Liver (tissue), 3 donors: Measurements from ENCODE around the gene FBXO33.

Experiments
- RAD21 ChIP-seq, 2 donors: IDR thresholded peaks; 2 replicates each; pipeline ENCODE4 v1.6.1; 2016; ENCODE audit warnings: antibody characterized with exemption in 2 of 2, mild to moderate bottlenecking in 2 of 2
- TF ChIP-seq, protein P1 (sequence below): fragments of 150-350 bp; IDR thresholded peaks from 2 replicates; pipeline ENCODE4 v1.5.1; 2017; ENCODE audit warnings: improper control_type of control experiment, low read depth, low read length; ENCODE audit not compliant: missing input control
- donor health status: healthy.
- donor health status: healthy.

DNA sequence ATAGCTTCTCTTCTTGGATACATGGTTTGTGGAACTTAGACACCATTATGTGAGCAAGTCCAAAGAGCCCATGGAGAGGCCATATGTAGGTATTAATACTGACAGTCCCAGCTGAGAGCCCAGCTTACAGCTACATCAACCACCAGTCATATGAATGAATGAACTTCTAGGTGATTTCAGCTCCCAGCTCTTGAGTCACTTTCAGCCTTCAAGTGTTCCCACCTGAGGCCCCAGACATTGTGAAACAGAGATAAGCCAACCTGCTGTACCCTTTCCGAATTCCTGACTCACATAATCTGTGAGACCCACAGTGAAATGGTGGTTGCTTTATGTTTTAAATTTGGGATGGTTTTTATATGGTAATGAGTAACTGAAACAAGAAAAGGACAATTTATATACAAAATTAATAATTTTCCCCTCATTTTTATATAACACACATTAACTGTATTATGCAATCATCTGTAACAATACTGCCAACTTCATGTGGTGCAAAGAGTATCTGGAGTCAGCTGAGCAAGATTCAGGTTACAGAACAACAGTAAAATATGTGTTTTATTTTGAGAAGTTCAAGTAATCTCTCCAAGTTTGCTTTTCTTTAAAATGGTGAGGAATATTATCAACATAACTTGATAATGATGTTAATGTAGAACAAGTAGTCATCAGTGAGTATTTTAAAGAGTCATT is 27.7 kb upstream of the FBXO33 start:
- TF ChIP-seq, protein P1, sequence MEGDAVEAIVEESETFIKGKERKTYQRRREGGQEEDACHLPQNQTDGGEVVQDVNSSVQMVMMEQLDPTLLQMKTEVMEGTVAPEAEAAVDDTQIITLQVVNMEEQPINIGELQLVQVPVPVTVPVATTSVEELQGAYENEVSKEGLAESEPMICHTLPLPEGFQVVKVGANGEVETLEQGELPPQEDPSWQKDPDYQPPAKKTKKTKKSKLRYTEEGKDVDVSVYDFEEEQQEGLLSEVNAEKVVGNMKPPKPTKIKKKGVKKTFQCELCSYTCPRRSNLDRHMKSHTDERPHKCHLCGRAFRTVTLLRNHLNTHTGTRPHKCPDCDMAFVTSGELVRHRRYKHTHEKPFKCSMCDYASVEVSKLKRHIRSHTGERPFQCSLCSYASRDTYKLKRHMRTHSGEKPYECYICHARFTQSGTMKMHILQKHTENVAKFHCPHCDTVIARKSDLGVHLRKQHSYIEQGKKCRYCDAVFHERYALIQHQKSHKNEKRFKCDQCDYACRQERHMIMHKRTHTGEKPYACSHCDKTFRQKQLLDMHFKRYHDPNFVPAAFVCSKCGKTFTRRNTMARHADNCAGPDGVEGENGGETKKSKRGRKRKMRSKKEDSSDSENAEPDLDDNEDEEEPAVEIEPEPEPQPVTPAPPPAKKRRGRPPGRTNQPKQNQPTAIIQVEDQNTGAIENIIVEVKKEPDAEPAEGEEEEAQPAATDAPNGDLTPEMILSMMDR: no peak
- no peak for TF ChIP-seq RAD21 (IDR thresholded peaks at IDR 0.05)
